Measurements from ENCODE around the gene ADAMTS6. TPM values are rescaled to one million over a fixed set of nuclear protein-coding genes. Genes with fewer than 3 reads are reported as not detected.

ADAMTS6 gene
- total and polyA plus RNA-seq, 2 donors (not counting 1 experiment from before 2014, with no cell fraction given) = 3.6 to 12.3 TPM

DNA sequence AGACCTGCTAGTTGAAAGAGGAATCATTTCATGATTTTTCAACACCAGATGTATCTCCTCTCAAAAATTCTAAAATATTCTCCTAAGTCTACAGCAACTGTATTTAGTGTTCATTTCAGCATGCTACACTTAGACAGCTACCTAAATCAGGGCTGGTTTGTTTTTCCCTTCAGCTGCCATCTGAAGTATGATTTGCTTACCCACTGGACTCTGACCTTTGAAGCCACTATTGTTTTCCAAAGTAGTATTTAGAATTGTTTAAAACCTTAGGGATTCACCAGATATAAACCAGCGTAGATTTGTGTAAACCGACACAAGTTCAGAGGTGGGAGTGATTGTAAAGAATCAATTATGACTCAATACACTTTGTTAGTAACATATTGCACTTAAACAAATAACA, 193.1 kb downstream of the ADAMTS6 start:
- H3K79me2 ChIP-seq (ENCODE audit: control insufficient read depth, insufficient read depth, low read length) = no peaks in the 10 kb centered on the region
- Mint-ChIP-seq H3K27ac (no peak overlapping the region), H3K4me1 (no peaks in the 10 kb centered on the region), H3K4me3 (no peak overlapping the region), H3K9me3 (ENCODE audit: insufficient read depth) (no peaks in the 10 kb centered on the region), H3K27me3 (no peaks in the 10 kb centered on the region)
- no peaks in the 10 kb centered on the region for H3K36me3 ChIP-seq (replicated peaks in 1 of 2; ENCODE audit: control extremely low read depth in 1 of 2, control insufficient read depth in 1 of 2, extremely low read depth in 1 of 2, insufficient read depth in 2 of 2, low read length in 1 of 2)
- intact Hi-C loops (cut with micrococcal nuclease) = no loop called here
- WGBS (ENCODE audit: insufficient coverage) = no CpG with 5 or more reads among the region's 2 CpGs
- DNase-seq (no peak), ATAC-seq (ENCODE audit: low read depth) (no peak)
- ChIA-PET CTCF (no interaction called here), POLR2A (no interaction called here)
- no peaks in the 10 kb centered on the region for H3K4me1 ChIP-seq (ENCODE audit: control insufficient read depth in 2 of 2, insufficient read depth in 2 of 2, low read length in 2 of 2)
- TF ChIP-seq CTCF (IDR thresholded peaks at IDR 0.05) = no peak
- no peak for TF ChIP-seq EZH2 (IDR thresholded peaks at IDR 0.05; ENCODE audit: borderline replicate concordance, insufficient read depth, low read depth, low read length, poor library complexity, severe bottlenecking)
- no peak overlapping the region for H3K4me3 ChIP-seq (ENCODE audit: control extremely low read depth in 1 of 5, extremely low read depth in 1 of 5, insufficient read depth in 1 of 5, low read depth in 2 of 5, low read length in 4 of 5)
- H4K20me1 ChIP-seq (ENCODE audit: control insufficient read depth, insufficient read depth, low read length, poor library complexity, severe bottlenecking) = no peaks in the 10 kb centered on the region
- no peak overlapping the region for H3K27ac ChIP-seq (ENCODE audit: low read length in 2 of 2)
- H3K27me3 ChIP-seq (replicated peaks in 1 of 4; ENCODE audit: control extremely low read depth in 1 of 4, control insufficient read depth in 3 of 4, insufficient read depth in 4 of 4, low read length in 3 of 4) = no peaks in the 10 kb centered on the region
- H3K9me3 ChIP-seq (ENCODE audit: control extremely low read depth in 1 of 3, control insufficient read depth in 2 of 3, insufficient read depth in 1 of 3, low read length in 2 of 3) = no peaks in the 10 kb centered on the region
- no peak overlapping the region for H2AFZ ChIP-seq (ENCODE audit: insufficient read depth, low read depth, low read length, poor library complexity, severe bottlenecking)
- no peak overlapping the region for H3K4me2 ChIP-seq (replicated peaks; ENCODE audit: low read depth, low read length, poor library complexity, severe bottlenecking)
- H3K9ac ChIP-seq (ENCODE audit: low read length) = no peak overlapping the region

DNA sequence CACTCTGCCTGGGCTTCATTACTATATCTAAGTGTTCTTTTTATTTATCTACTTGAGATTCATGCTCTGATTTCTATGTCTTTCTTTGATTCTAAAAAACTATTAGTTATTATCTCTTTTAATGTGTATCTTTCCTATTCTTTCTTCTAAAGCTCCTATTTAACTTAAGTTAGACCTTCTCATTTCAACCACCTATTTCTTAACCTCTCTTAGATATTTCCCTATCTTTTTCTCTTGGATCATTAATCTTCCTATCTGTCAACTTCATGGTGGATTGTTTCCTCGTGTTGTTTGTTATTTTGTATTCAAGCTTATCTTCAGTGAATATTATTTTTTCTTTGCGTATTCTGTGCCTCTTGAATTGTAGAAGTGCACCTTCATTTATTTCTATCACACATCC, 202.1 kb downstream of the ADAMTS6 start:
- H3K27me3 ChIP-seq (replicated peaks in 1 of 4; ENCODE audit: control extremely low read depth in 1 of 4, control insufficient read depth in 3 of 4, insufficient read depth in 4 of 4, low read length in 3 of 4) = no peaks in the 10 kb centered on the region
- H3K36me3 ChIP-seq (replicated peaks in 1 of 2; ENCODE audit: control extremely low read depth in 1 of 2, control insufficient read depth in 1 of 2, extremely low read depth in 1 of 2, insufficient read depth in 2 of 2, low read length in 1 of 2) = no peaks in the 10 kb centered on the region
- no peaks in the 10 kb centered on the region for H3K27me3 Mint-ChIP-seq
- H2AFZ ChIP-seq (ENCODE audit: insufficient read depth, low read depth, low read length, poor library complexity, severe bottlenecking) = no peak overlapping the region
- CTCF ChIA-PET = interaction anchor here (0.6 kb wide), 1 partner anchor 227 kb away, joined by 3 read pairs; no protein-coding TSS in a partner anchor
- H3K4me3 Mint-ChIP-seq = no peak overlapping the region
- H3K27ac Mint-ChIP-seq = no peak overlapping the region
- H3K9me3 ChIP-seq (ENCODE audit: control extremely low read depth in 1 of 3, control insufficient read depth in 2 of 3, insufficient read depth in 1 of 3, low read length in 2 of 3) = peaks cover 0 to 2% (median 0%) of the 10 kb centered on the region in 3 donors
- no peak for DNase-seq
- no peaks in the 10 kb centered on the region for H3K4me1 Mint-ChIP-seq
- no peak overlapping the region for H3K27ac ChIP-seq (ENCODE audit: low read length in 2 of 2)
- H3K4me3 ChIP-seq (ENCODE audit: control extremely low read depth in 1 of 5, extremely low read depth in 1 of 5, insufficient read depth in 1 of 5, low read depth in 2 of 5, low read length in 4 of 5) = no peak overlapping the region
- ATAC-seq (ENCODE audit: low read depth) = no peak
- POLR2A ChIA-PET = interaction anchor here (0.5 kb wide), 1 partner anchor 202 kb away, joined by 3 read pairs; no protein-coding TSS in a partner anchor
- WGBS (ENCODE audit: insufficient coverage) = no CpG with 5 or more reads among the region's 2 CpGs
- TF ChIP-seq EZH2 (IDR thresholded peaks at IDR 0.05; ENCODE audit: borderline replicate concordance, insufficient read depth, low read depth, low read length, poor library complexity, severe bottlenecking) (no peak), CTCF (IDR thresholded peaks at IDR 0.05) (no peak)
- no peak overlapping the region for H3K4me2 ChIP-seq (replicated peaks; ENCODE audit: low read depth, low read length, poor library complexity, severe bottlenecking)
- no peaks in the 10 kb centered on the region for H3K79me2 ChIP-seq (ENCODE audit: control insufficient read depth, insufficient read depth, low read length)
- no peak overlapping the region for H3K9ac ChIP-seq (ENCODE audit: low read length)
- intact Hi-C loops (cut with micrococcal nuclease) = no loop called here
- no peaks in the 10 kb centered on the region for H3K9me3 Mint-ChIP-seq (ENCODE audit: insufficient read depth)
- H4K20me1 ChIP-seq (ENCODE audit: control insufficient read depth, insufficient read depth, low read length, poor library complexity, severe bottlenecking) = no peaks in the 10 kb centered on the region
- no peaks in the 10 kb centered on the region for H3K4me1 ChIP-seq (ENCODE audit: control insufficient read depth in 2 of 2, insufficient read depth in 2 of 2, low read length in 2 of 2)
